NCI-H82 (cell line): Measurements from ENCODE around the gene TNKS1BP1.
"Not testable (repeated sequence)": the region's sequence is repeated elsewhere in the genome, so short reads cannot be mapped to it uniquely, and the experiment has no call there.

Experiments
- DNase-seq: peaks from one replicate; lab custom pipeline; 2025; lab: John Stamatoyannopoulos, UW

The TNKS1BP1 gene

GRCh38 chr11:57294225-57295131 is 30.3 kb downstream of the TNKS1BP1 start:
- DNase-seq: peak; percentile 13

DNA sequence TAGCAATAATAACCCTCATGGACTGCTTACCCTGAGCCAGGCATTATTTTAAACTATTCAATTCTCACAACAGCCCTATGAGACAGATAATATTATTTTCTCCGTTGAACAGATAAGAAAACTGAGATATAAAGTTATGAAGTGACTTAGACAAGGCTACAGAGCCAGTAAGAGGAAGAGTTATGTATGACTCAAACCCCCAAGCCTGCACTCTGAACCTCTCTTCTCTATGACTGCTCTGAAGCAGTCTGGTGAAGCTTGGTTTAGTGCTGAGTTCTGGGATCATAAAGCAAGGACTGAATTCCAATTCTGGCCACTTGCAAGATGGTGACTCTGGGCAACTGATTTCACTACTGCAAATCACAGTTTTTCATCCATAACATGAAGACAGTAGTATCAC is 34.5 kb downstream of the TNKS1BP1 start:
- no peak for DNase-seq

DNA sequence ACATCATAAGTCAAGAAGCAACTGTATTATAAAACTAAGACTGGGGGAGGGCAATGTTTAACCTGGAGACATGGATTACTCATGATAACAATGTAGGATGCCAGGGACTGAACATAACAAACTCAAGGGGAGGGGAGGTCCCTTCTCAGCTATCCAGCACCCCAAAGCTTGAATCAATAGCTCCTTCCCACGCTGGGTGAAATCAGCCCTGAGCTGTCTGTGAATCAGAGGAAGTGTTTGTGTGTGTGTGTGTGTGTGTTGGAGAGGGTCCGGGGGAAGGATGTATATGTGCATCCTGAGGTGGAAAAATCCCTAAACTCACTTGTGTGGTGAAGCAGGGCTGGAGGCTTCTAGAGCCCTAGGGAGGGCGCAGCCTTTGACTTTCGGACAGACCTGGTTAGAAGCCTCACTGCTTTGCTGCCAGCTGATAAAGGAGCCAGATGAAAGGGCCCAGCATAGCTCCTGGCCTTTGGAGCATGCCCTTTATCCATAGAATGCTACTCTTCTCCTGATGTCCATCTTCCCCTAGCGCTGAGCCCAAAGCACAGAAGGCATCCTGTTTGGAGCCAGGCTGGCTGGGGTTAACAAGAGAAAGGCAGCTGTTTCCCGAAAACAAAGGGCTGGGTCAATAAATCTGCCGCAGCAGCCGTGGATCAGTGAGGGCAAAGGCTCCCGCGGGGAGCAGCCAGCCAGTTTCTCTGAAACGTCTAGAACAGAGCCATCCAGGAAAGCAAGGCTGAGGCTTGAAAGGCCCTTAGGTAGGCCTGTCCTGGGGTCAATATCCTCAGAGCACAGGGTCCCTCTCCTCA is 35.8 kb downstream of the TNKS1BP1 start:
- DNase-seq: peak; percentile 49

DNA sequence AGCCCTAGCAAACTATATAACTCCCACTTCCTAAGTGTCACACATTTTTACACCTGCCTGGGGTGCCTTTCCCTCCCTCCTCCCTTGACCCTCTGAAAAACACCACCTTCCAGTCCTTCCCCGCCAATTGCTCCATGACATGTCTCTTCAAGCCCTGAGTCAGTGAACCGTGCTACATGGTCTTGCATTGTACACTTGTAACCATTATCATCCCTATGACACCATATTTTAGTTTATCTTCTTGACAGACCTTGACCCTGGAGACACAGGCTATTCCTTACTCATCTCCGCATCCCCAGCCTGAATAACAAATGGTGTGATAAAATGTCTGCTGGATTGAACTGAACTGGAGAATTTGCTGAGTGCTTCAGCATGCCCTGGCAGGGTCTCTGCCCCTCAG is 36.9 kb downstream of the TNKS1BP1 start:
- no peak for DNase-seq

GRCh38 chr11:57283231-57283990 is 41.3 kb downstream of the TNKS1BP1 start:
- no peak for DNase-seq

DNA sequence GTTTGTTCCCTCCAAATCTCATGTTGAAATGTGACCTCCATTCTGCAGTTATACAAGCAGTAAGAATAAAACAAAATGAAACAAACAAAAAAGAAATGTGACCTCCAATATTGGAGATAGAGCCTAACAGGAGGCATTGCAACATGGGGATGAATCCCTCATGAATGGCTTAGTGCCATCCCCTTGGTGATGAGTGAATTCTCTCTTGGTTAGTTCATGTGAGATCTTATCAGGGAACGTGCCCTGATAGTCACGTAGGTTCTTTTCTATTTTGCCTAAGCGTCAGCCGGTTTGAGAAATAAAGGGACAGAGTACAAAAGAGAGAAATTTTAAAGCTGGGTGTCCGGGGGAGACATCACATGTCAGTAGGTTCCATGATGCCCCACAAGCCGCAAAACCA is 43.2 kb downstream of the TNKS1BP1 start:
- not testable (repeated sequence) for DNase-seq

GRCh38 chr11:57279116-57279515 is 45.6 kb downstream of the TNKS1BP1 start:
- DNase-seq: no peak

DNA sequence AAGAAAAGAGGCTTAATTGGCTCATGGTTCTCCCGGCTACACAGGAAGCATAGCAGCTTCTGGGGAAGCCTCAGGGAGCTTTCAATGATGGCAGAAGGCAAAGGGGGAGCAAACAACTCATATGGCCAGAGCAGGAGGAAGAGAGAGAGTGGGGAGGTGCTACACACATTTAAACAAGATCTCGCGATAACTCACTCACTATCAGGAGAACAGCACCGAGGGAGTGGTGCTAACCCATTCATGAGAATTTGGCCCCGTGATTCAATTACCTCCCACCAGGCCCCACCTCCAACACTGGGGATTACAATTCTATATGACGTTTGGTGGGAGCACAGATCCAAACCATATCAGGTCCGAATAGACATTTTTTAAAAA is 46.0 kb downstream of the TNKS1BP1 start:
- peak; percentile 46 for DNase-seq

GRCh38 chr11:57277845-57278720 is 46.7 kb downstream of the TNKS1BP1 start:
- peak; percentile 87 for DNase-seq

GRCh38 chr11:57276971-57277675 is 47.6 kb downstream of the TNKS1BP1 start:
- peak; percentile 62 for DNase-seq

- DNase-seq: peak; percentile 12
These were observed 48.4 kb downstream of the TNKS1BP1 start for GRCh38 chr11:57276169-57276970.

GRCh38 chr11:57275582-57275981 is 49.2 kb downstream of the TNKS1BP1 start:
- no peak for DNase-seq

GRCh38 chr11:57274904-57275498 is 49.8 kb downstream of the TNKS1BP1 start:
- DNase-seq: no peak

DNA sequence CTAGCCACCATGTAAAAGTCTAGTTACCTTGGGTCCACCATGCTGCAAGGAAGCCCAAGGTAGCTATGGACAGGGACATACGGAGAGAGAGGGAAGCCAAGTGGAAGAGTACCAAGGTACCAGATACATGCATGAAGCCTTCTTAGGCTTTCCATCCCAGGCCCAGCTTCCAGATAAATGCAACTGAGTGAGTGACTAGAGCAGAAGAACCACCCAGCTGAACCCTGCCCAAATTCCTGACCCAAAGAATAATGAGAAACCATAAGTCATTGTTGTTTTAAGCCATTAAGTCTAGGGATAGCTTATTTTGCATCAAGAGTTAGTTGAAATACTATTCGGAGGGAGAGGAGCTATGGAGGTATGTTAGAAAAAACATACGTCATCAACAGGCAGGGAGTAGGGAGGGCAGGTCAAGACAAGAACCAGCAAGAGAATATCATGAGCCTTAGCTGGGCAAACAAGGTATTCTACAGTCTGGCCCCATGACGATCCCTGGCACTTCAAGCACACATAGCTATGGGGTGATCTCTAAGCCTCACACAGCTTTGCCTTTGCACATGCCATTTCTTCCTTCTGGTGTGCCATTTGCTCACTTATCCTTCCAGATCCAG is 51.2 kb downstream of the TNKS1BP1 start:
- DNase-seq: no peak

DNA sequence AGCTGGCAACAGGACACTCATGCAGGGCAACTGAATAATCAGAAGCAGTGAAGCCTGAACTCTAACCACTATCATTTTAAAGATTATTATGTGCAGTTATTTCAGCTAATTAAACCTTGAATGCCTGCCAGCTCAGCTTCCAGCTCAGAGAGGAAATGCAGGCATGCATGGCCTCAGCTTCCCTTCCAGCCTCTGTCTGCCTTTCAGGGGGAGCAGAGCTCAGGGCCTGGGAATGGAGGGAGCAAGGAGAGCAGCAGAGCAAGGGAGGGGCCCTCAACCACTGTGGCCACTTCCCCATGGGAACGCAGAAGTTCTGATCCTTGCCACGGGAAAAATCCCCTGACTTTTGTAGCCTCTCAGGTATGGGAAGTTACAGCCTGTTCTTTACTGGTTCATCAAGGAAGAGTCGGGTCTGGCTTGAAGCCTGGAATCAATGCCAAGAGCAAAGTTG is 55.2 kb downstream of the TNKS1BP1 start:
- DNase-seq: no peak

- DNase-seq: no peak
These were observed 58.6 kb downstream of the TNKS1BP1 start for GRCh38 chr11:57266157-57266556.

GRCh38 chr11:57263351-57263750 is 61.4 kb downstream of the TNKS1BP1 start:
- no peak for DNase-seq

DNA sequence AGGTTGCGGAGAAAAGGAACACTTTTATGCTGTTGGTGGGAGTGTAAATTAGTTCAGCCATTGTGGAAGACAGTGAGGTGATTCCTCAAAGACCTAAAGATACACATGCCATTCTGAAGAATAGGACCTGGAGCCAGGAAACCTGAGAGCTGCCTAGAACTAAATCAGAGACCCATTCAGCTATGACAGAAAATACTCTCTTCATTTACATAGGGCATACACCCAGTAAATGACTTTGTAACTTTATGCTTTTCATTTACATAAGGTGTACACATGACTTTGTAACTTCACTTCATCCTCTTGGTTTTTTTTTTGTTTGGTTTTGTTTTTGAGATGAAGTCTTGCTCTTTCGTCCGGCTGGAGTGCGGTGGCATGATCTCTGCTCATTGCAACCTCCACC is 62.6 kb downstream of the TNKS1BP1 start:
- DNase-seq: no peak
